HG02623 (cell line): ENCODE measurements around the gene ANKS1B.

Experiments used
- ATAC-seq: cut with Tn5 transposase; IDR thresholded peaks from one replicate; pipeline ENCODE4 v1.9.1; 2021; ENCODE audit warnings: moderate library complexity; ENCODE audit not compliant: unreplicated experiment

Gene ANKS1B

DNA sequence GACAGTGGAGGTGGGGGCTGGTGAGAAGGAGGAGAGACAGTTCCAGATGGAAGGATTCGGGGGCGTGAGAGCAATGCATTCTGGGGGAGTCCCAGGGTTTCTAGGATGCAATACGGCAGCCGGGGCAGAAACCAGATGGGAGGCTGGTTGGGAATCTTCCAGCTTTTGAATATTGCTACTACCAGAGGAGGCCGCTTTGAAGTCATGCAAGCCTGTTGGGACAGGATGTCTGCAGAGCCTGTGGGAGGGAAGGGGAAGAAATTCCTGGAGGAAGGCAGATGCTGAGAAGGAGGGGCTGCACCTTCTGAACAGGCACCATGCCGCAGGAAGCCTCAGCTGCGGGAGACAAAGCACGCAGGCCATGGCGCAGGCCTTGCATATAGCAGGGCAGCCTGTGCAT is 1234.2 kb downstream of the ANKS1B start:
- ATAC-seq, result no peak

GRCh38 chr12:98748463-98748862 is 1236.3 kb downstream of the ANKS1B start:
- ATAC-seq, result no peak

DNA sequence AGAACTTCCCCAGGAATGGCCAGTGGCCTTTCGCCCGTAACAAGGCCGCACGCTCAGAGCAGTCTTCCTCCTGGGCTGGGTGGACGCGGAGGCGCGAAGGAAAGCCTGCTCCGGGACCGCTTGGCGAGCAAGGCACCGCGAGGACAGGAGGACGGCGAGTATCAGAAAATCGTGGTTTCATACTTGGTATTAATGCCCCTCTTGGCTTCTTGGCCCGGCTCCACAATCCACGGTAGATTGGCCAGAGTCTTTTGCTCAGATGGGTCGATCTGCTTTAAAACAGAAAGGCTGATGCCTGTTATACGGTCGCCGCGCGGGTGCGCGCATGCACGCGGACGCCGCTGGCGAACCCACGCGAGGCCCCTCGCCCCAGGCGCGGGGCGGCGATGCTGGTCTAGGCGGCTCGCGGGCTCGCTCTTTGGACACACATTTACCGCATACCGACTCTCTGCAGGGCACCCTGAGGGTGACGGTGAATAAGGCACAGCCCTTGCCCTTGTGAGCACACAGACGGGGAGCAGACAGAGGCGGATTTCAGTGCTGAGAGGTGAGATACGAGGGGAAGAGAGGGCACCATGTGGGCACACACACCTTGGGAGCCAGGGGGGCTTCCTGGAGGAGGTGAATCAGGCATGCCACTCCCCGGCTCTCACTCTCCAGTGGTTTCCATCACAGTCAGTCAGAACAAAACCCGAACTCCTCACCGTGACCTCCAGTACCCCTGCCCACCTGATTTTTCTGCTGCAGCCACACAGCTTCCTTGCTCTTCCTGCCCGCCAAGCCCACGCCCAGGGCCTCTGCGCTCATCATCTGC is 1239.0 kb downstream of the ANKS1B start:
- peak; percentile 41 for ATAC-seq

DNA sequence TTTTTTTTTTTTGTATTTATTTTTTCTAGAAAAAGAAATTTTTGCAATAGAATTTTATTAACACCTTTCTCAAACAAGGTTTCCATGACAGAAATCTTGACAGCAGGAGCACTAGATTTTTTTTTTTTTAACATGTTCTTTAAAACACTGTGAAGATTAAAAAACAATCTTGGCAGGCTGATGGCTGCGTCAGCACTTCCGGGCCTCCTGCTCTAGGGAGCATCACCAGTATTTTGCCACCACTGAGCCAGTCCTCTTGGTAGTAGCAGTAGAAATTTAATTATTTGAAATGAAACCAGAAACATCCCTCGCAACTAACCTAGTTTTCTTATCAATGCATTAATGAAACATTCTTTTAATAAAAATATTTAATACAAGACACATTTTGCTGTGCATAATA is 1240.1 kb downstream of the ANKS1B start:
- ATAC-seq, result no peak

- ATAC-seq, result peak; percentile 55
These were observed 1241.3 kb downstream of the ANKS1B start for GRCh38 chr12:98743362-98743953.

DNA sequence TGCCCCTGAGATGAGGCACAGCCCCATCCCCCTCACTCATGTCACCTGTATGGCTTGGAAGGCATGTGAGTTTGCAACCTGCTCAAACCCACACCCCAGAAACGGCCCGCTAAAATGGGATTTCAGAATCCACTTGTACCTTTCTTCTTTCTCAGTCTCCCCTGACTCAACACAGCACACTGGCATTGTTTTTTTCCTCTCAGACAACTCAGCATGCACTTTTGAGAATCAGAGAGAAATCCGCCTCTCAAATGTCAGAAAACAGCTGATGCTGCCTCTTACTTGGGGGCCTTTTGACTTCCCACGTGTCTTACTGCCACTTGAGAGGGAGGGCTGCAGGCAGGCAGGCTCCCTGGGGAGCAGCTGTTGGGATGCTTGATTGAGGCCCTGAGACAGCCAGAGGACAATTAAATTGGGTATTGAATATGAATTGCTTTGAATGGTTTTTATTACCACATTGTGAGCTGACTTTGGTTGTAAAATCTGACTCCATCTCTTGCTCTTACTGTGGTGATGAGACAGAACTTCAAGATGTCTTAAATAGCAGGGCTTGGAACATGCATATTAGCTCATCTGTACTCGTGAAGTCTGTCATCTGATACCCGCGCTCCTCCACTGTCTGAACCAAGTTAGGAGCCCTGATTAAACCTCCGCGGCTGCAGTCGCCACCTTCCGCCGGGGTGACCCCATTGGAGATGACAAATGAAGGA is 1243.0 kb downstream of the ANKS1B start:
- no peak for ATAC-seq

DNA sequence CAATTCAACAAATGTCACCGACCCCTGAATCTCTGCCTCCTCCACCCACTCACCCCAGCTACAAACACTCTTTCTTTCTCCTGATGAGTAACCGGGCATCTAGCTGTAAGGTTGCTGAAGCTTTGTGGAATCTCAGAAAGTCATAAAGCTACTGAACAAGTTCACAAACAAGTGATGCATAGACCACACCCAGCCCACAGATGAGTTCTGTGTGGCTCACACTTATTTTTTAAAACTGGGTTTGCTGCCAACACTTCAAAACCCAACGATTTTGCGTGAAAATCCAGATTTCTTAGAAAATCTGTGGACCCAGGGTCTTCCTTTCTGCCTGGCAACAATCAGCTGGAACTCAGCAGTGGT is 1243.6 kb downstream of the ANKS1B start:
- ATAC-seq, result no peak

DNA sequence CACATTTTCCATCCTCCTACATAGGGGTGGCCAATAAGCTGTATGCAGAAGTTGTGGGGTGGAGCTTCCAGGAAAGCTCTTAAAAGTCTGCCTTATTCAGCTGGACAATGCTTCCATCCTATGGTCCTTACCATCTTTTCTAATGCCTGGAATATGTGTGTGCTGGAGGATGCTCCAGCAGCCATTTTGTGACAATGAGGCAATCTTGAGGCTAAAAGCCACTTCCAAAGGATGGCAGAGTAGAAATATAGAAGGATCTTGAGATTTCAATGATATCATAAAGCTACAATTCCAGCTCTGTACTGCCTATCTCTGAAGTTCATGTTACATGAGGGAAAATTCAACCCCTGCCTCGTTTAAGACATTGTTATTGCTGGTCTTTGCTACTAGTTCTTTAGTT is 1244.0 kb downstream of the ANKS1B start:
- no peak for ATAC-seq

DNA sequence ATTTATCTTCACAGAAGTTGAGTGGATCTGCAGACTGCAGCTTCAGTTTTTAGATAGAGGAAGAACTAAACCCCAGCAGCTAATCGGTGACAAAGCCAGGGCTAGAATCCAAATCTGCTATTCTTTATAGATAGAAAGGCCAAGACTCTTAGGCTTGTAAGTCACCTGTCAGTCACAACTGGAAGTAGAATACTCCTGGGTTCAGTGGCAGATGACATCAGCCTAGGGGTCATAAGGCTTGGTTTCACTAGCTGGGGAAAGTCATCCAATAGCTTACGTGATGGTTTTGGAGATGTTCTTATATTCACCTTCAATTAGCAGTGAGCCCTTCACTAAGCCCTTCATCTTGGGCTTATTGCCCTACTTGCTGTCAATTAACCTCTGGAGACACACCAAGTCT is 1246.2 kb downstream of the ANKS1B start:
- no peak for ATAC-seq

DNA sequence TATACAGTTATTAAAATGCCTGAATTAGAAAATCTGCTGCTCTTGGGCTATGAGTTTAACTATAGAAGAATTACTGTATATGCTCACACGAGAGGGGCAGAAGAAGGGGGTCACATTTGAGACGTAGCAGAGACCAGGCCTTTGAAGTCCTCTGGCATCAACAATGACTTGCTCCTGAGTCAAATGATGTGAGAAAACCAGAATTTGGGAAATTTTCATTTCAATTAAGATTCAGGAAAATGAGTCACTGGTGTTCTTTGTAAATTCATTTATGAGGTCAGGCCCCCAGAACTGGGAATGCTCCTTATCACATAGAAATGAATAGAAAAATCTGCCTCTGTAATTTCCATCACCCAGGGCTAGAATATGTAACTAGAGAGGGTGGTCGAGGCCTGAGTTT is 1246.7 kb downstream of the ANKS1B start:
- no peak for ATAC-seq

- ATAC-seq, result no peak
These were observed 1247.4 kb downstream of the ANKS1B start for GRCh38 chr12:98737322-98737712.

- ATAC-seq, result no peak
These were observed 1248.1 kb downstream of the ANKS1B start for GRCh38 chr12:98736352-98737321.

DNA sequence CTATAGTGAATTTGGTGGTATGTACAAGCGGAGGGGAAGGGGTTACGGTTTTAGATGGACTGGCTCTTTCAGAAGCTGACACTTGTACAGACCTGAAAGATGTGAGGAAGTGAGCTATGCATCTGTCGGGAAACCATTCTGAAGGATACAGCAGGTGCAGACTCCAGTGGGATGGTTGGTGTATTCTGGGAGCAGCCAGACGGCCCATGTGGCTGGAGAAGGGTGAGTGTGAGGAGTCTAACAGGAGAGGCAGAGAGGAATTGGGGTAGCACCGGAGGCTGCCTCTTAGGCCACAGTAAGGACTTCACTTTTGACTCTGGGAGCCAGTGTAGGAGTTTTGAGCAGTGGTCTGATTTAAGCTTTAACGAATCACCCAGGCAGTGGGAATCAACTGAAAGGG is 1248.9 kb downstream of the ANKS1B start:
- no peak for ATAC-seq

- no peak for ATAC-seq
These were observed 1250.9 kb downstream of the ANKS1B start for GRCh38 chr12:98733667-98734350.

DNA sequence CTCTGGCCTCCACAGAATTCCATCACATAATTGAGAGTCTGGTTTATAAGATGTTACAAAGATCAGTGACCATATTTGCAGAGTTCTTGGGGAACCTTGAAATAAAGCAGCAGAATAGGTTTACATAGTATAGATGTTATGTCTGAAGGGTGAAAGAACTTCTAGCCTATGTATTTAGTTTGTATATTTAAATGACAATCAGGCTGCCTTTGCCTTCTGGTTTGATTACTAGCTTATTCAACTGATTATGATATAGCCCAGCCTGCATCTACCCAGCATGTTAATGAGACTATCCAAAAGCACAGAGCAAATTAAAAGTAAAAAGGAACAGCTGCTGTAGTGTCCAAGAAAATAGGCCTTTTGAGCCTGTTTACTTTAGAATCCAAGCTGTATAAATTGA is 1254.3 kb downstream of the ANKS1B start:
- no peak for ATAC-seq

- ATAC-seq, result no peak
These were observed 1257.5 kb downstream of the ANKS1B start for GRCh38 chr12:98727196-98727595.

- peak; percentile 87 for ATAC-seq
These were observed 1259.1 kb downstream of the ANKS1B start for GRCh38 chr12:98725476-98726247.

GRCh38 chr12:98724384-98725155 is 1260.2 kb downstream of the ANKS1B start:
- ATAC-seq, result no peak

DNA sequence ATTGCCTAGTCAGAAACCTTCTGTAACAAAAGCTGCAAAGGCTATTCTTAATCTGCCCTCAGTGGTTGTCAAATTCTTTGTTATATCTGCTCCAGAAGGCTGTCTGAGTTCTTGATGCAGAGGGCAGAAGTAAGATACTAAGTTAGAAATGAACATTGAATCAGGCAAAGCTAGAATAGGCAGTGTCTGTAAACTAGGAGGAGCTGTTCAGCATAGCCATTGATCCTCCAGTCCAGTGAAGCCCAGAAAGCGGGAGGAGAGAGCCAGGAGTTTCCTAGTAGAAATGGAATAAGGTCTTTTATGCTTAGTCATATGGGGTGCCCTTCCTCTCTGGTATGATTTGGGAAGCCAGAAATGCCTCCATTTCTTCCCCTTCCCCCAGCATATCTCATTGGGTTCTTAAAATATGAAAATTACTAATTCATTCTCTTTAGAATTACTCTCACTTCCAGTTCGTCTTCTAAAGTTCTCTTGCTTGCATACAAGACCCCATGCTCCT is 1263.5 kb downstream of the ANKS1B start:
- ATAC-seq, result no peak
